ENCODE results near the gene ZACN. TPM values are rescaled to one million over a fixed set of nuclear protein-coding genes. Genes with fewer than 3 reads are reported as not detected.

Gene ZACN
- total RNA-seq, result under 0.01 TPM in 1 of 2 replicates, not detected in the other

DNA sequence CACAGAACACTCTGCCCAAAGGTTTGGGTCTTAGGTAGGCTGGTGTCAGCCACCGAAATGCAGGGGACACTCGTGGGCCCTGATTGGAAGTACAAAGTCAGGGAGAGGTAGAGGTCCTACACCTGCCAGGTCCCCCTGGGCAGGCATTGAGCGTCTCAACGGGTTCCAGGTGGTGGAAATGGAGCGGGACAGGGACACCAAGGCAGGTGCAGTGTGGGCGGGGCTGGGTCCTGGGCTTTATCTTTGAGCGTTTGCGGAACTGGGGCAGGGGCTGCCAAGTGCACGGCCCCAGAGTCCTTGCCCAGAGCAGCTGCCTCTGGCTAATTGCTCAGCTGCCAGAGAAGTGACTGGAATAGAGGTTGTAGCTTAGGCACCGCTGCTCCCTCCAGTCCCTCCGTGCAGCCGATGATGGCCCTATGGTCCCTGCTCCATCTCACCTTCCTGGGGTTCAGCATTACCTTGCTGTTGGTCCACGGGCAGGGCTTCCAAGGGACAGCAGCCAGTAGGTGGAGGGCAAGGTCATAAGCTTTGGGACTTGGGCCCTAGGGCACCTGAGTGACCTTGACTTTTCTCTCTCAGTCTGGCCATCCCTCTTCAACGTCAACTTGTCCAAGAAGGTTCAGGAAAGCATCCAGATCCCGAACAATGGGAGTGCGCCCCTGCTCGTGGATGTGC, at the start of gene ZACN:
Gene ZACN, plus strand, starts transcription at position 323 of the 675 bp plus-strand sequence. Its CDS starts 83 bp downstream, at position 406.

GRCh38 chr17:76072148-76072858, 6.7 kb upstream of the ZACN start, which contains the start of gene SRP68:
Gene SRP68, minus strand, starts transcription at chr17:76072517. Its CDS starts 26 bp downstream, at chr17:76072491.

GRCh38 chr17:76074390-76075363, 4.3 kb upstream of the ZACN start, which contains the start of gene GALR2:
Gene GALR2, plus strand, starts transcription at chr17:76074781. Its CDS starts 103 bp downstream, at chr17:76074884.

DNA sequence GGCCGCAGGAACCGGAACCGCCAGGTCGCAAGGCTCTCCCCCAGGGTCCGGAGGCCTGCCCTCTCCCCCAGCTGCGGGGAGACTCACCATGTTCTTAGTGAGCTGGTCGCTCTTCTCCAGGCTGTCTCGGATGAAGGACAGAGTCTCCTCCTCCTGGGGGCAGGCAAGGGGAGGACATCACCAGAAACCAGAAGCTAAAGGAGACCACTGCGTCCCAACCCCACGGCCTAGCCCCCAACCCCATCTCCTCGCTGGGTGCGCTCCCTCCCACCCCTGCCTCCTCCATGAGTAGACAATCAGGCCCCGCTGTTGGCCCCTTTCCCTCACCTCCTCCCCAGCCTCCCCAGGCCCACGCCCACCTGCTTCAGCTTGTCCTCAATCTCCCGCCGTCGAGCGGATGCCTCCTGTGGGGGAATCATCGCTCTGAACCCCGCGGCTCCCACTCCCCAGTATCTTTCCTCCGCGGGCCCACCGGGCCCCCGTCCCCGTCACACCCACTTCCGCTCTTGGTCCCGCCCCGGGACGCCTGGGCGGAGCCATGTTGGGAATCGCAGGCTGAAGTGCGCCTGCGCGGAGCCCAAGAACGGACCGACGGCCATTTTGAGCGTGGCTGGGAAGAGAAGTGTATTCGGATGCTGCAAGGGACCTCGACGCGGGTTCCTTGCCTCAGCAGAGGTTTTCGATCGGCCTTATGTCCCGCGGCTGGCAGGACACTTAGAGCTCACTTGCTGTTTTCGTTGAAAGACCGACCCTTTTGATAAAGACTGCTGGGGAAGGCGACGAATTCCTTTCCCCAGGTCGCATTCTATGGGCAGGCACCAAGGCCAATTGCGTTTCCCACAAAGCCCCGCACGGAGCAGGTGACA, 24.5 kb downstream of the ZACN start, which contains the start of gene EXOC7:
Gene EXOC7, minus strand, starts transcription at position 514 of the 866 bp plus-strand sequence. Its CDS starts 95 bp downstream, at position 419.

Small RNA genes lying within 50 kb of the gene (small RNA-seq; reads per million reads assigned to genes)
- 2.2 reads per million, percentile 74 among the genes with 10 or more reads in this experiment for gene MIR6868

Other genes starting within 250 kb of the ZACN start
- gene UNC13D, start 234.8 kb upstream of the ZACN start, total RNA-seq, result 0.76 and 1.6 TPM in 2 replicates
- 25.1 and 46.8 TPM in 2 replicates for gene WBP2, start 223.8 kb upstream of the ZACN start, total RNA-seq
- 36.8 and 50.0 TPM in 2 replicates for gene TRIM47, start 200.6 kb upstream of the ZACN start, total RNA-seq
- gene TRIM65, start 182.2 kb upstream of the ZACN start, total RNA-seq, result 14.7 and 20.3 TPM in 2 replicates
- 21.3 and 27.6 TPM in 2 replicates for gene MRPL38, start 174.3 kb upstream of the ZACN start, total RNA-seq
- gene FBF1, start 138.1 kb upstream of the ZACN start, total RNA-seq, result 8.9 and 9.5 TPM in 2 replicates
- 55.3 and 57.4 TPM in 2 replicates for gene ACOX1, start 100.0 kb upstream of the ZACN start, total RNA-seq
- 16.2 and 20.1 TPM in 2 replicates for gene TEN1, start 99.9 kb upstream of the ZACN start, total RNA-seq
- gene CDK3, start 78.3 kb upstream of the ZACN start, total RNA-seq, result 0.78 and 0.97 TPM in 2 replicates
- gene EVPL, start 51.9 kb upstream of the ZACN start, total RNA-seq, result 0.11 and 0.13 TPM in 2 replicates
- gene SRP68, start 6.7 kb upstream of the ZACN start, total RNA-seq, result 31.9 and 33.6 TPM in 2 replicates
- 0.11 TPM in 1 of 2 replicates, not detected in the other for gene GALR2, start 4.4 kb upstream of the ZACN start, total RNA-seq
- gene EXOC7, start 24.6 kb downstream of the ZACN start, total RNA-seq, result 92.2 and 94.1 TPM in 2 replicates
- gene FOXJ1, start 62.1 kb downstream of the ZACN start, total RNA-seq, result not detected in 2 replicates
- 0.26 and 0.76 TPM in 2 replicates for gene RNF157, start 161.3 kb downstream of the ZACN start, total RNA-seq
- 3.2 and 3.4 TPM in 2 replicates for gene UBALD2, start 186.2 kb downstream of the ZACN start, total RNA-seq
- gene QRICH2, start 229.1 kb downstream of the ZACN start, total RNA-seq, result 2.3 and 2.4 TPM in 2 replicates